Left colon (tissue), 2 donors: Measurements from ENCODE around the gene PQBP1. TPM values are rescaled to one million over a fixed set of nuclear protein-coding genes. Genes with fewer than 3 reads are reported as not detected.

Experiments used
- ATAC-seq: fragments of 200-7000 bp; cut with Tn5 transposase; one replicate; pipeline ENCODE4 v1.9.1; 2020; ENCODE audit warnings: mild to moderate bottlenecking, moderate library complexity
- DNase-seq, 2 donors: peaks; one replicate each; pipeline ENCODE4 v3.0.0-alpha.2; 2020
- intact Hi-C, 2 donors: fragments of 100-400 bp; cut with DNase I in 1 of 2; cut with micrococcal nuclease in 1 of 2; formaldehyde crosslinking; loops; one replicate each; pipeline versions ENCODE4 v1.11.2 to v1.14.0; 2022; cut with DNase I, micrococcal nuclease
- total RNA-seq, 2 donors: library from RNA; stranded (reverse); fragmentation: NEBNext Ultra II Directional; extraction: Animal tissue kit (Norgen Biotek cat#: 25700); gene quantifications; one replicate each; pipeline ENCODE4 v1.2.1, GENCODE V29; 2021
- donor health status: DM: no; HTN: no; CAD: no.
- donor health status: DM: yes; HTN: yes; CAD: no.

The PQBP1 gene
- total RNA-seq, 2 donors from 2014 or later, result 68.8 to 70.5 TPM

GRCh38 chrX:48918301-48918642 is 20.5 kb downstream of the PQBP1 start:
- ATAC-seq, result no peak
- intact Hi-C loops, result no loop called here
- no peak for DNase-seq

DNA sequence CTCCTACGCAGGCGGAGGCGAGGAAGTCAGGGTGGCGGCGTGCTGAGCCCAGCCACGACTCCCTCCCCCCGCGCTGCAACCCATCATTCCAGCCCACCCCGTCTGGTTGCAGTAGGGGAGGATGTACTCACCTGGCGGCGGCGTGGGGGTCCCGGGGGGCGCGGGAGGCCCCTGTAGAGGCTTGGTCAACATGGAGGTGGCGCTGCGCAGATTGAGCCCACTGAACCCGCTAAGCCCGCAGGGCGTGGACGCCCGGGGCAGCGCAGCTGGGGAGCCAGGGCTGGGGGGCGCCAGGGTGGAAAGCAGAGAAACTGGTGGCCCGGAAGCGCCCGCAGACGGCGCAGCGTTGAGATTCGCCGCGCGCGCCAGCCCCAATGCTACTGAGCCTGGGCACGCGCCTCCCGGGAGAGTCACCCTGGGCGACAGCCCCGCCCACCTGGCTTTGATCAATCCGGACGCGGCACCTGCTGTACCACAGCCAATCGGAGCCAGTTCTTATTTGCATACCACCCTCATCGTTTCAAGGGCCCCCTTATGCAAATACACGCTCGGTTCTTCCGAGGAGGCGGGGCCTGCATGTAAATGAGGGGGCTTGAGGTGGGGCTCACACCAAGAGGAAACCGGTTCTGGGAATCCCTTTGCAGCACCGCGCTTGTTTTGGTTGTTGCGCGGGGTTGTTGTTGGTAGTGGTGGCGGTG is 21.1 kb downstream of the PQBP1 start, which contains the start of gene PIM2:
TSS of gene PIM2 (minus strand) at position 382 of the 698 bp plus-strand sequence. CDS start at position 192, 190 bp downstream.
- ATAC-seq (peak; percentile 85), DNase-seq (peak; percentile 93 to 94)
- intact Hi-C loops, result no loop called here

DNA sequence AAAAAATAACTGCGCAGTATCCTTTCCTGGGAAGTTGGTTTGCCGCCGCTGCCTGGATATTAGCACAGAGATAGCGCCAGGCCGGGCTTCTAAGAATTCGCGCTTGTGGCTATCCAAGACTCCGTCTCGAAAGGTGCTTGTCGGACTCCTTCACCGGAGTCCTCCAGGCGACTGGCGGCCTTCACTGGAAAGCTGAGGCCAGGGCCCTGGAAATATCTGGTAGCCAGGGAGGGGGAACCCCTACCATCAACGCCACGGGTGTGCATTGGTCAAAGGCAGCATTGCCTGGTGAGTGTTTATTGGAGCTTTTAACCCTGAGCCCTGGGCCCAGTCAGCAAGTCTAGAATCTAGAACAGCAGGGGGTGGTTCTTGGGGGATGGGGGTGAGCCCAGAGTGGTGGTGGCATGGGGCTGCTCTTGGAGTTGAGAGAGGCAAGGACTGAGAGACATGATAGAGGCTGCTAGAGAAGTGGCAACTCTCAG is 21.7 kb downstream of the PQBP1 start:
- intact Hi-C loops, result no loop called here
- peak in 1 of 2 donors; percentile 40 for DNase-seq
- ATAC-seq, result peak; percentile 8

- no peak for ATAC-seq
- intact Hi-C loops, result no loop called here
These were observed 22.4 kb downstream of the PQBP1 start for GRCh38 chrX:48919947-48920717.

GRCh38 chrX:48920718-48921104 is 23.0 kb downstream of the PQBP1 start:
- no peak for ATAC-seq
- no peak for DNase-seq
- intact Hi-C loops, result no loop called here

More at GRCh38 chrX:48919947-48920717, 22.4 kb downstream of the PQBP1 start:
- no peak for DNase-seq

DNA sequence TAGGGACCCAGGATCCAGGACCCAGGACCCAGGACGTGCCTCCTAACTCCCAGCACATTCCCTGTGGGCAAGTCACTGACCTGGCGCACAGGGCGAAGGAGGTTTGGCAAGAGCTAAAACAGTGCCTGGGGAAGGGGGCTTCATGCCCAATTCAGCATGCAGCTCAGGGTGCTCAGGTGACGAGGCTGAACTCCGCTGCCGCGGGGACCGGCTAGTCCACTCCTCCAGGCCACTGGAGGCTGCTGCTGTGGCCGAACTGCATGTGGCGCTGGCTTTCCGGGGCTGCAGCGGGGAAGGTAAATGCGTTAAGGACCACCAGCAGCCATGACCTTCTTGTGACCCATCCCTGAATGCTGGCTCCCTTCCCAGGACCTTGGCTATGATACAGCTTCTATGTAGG is 26.0 kb downstream of the PQBP1 start:
- ATAC-seq, result no peak
- intact Hi-C loops, result no loop called here
- DNase-seq, result no peak

DNA sequence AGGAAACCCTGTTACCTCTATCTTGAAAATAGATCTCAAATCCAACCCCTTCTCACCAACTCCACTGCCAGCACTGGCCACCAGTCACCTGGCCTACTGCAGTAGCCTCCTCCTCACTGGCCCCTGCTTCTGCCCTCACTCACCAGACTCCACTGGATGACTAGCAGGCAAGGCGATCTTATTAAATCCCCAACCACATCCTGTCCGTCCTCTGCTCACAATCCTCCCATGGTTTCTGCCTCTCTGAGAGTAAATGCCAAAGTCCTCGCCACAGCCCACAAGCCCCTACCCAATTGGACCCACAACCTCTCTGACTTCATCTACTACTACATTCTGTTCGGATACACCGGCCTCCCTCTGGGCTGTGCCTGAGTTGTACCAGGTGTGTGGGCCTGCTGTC is 26.5 kb downstream of the PQBP1 start:
- ATAC-seq (no peak), DNase-seq (no peak)
- intact Hi-C loops, result no loop called here

- intact Hi-C loops, result no loop called here
- DNase-seq (no peak), ATAC-seq (no peak)
These were observed 29.4 kb downstream of the PQBP1 start for GRCh38 chrX:48927123-48927522.

GRCh38 chrX:48927736-48928382 is 30.1 kb downstream of the PQBP1 start:
- intact Hi-C loops, result no loop called here
- no peak for DNase-seq
- no peak for ATAC-seq

- DNase-seq, result no peak
- no peak for ATAC-seq
- intact Hi-C loops, result no loop called here
These were observed 36.0 kb downstream of the PQBP1 start for GRCh38 chrX:48933757-48934156.

DNA sequence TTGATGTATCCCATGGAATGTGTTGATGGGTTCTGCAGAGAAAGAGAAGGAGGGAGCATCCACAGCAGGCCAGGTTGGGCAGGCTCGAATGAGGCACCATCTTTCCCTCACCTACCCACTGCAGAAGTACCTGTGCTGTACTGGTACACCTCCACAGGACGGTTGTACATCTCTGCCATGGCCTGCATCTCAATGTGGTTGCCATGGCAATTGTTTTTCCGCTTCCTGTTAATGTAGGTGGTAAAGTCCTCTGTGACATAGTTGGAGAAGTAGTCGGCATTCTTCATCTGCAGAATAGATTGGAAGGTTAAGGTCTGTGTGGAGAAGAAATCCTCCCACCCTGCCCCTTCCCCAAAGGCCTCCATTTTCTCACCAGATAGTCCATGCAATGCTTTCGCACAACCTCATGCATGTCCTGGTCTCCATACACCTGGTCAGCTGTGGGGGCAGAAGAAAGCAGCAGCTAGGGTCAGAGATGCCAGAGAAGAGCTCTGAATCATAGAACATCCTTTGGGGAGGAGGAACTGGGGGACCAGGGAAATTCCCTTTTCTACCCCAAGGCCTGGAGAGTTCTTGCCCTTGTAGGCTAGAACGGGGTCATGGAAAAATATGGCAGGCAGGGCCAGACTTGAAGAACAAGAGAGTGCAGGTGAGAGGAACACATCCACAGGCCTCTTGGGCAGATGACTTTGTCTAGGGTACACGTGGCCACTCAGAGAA is 37.0 kb downstream of the PQBP1 start:
- intact Hi-C loops, result no loop called here
- DNase-seq (no peak), ATAC-seq (no peak)

DNA sequence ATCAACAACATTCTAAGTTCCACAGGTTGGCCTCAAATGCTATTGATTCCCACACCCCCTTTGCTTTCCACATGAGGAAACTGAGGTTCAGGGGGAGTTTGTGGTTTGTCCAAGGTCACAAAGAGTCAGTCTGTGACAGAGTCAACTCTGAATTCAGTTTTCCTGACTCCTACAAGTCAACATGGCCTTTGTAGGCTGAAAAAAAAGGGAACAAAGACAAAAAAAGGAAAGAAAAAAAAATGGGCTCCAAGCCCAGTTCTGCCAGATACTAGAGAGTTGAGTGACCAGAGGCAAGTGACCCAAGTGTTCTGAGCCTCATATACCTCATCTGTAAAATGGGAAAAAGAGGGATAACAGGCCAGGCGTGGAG is 37.6 kb downstream of the PQBP1 start:
- no peak for DNase-seq
- ATAC-seq, result no peak
- intact Hi-C loops, result no loop called here

DNA sequence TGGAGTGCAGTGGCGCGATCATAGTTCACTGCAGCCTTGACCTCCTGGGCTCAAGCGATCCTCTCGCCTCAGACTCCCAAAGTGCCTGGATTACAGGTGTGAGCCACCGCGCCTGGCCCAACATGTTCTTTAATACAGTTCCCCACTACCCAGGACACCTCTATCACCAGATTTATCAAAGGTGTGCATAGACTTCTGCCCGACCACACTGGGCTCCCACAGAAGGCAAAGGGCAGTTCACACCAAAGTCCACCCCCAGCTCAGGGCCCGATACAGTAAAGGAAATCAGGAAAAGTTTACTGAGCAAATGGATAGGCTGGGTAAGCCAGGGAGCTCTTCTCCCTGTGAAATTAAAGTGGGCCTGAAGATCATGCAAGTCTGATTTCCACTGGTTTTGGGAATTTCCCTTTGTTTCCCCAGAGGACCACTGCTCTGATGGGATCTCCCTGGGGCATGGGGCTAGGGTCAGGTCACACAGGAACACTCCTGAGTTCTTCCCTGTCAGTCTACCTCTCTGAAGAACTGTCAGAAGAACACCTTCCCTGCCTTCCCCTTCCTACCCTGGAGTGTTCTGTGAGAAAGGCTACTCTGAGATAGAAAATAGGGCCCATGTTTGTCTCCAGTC is 38.8 kb downstream of the PQBP1 start:
- DNase-seq, result no peak
- intact Hi-C loops, result no loop called here
- ATAC-seq, result no peak

DNA sequence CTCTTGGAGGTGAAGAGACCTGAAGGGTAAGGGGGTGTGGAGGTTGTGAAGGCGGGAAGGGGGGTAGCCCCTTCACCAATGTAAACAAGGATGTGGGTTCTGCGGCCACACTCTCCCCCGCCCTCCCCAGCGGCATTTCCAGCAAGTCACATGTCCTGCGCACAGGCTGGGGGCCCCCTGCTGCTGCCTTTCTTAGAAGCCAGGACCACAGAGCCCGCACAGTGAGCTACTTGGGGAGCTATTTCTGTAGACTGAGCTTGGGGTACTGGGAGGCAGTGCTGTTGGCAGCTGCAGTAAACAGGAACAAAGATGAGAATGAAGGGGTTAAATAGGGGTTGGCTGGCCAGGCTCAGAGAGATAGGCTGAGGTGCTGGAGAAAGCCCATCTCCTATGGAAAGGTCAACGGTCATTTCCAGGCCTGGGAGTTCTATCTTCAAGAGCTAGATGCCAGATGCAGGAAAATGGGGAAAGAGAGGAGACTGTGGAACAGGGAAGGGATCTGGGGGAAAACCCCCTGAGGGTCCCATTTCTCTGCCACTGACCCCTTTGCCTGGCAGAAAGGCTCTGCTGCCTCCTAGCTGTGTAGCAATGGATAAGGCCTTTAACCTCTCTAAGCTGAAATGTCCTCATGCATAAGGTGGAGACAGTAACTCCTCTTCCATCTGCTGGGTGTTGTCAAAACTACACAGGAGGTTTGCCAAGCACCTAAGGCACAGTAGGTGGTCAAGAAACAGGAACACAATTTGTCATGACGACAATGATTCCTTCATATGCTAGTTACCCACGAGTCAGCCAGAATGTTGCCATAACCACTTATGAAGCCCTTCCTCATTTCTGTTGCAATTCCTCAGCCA is 39.6 kb downstream of the PQBP1 start:
- DNase-seq (peak; percentile 71 to 74), ATAC-seq (peak; percentile 51)

GRCh38 chrX:48938721-48939425 is 41.1 kb downstream of the PQBP1 start:
- DNase-seq, result peak; percentile 35 to 54
- intact Hi-C loops, result no loop called here
- peak; percentile 24 for ATAC-seq

More for the DNA sequence above, 39.6 kb downstream of the PQBP1 start:
- intact Hi-C loops, result no loop called here

GRCh38 chrX:48939524-48940228 is 41.9 kb downstream of the PQBP1 start:
- DNase-seq (no peak), ATAC-seq (no peak)
- intact Hi-C loops, result no loop called here
